GM13977 (cell line): ENCODE data around the gene SERP2.

Experiments used
- DNase-seq: peaks from one replicate; pipeline ENCODE4 v3.0.0; 2012; ENCODE audit warnings: low spot score
- in situ Hi-C: fragments of 300-500 bp; cut with MboI; formaldehyde crosslinking; loops from one replicate; pipeline ENCODE4 v1.12.0; 2022; ENCODE audit warnings: low sequenced_read_pairs, low pct_unique_long_range_greater_than_20kb, mixed read lengths, inconsistent platforms; ENCODE audit not compliant: unreplicated experiment
- TF ChIP-seq, protein P1 (sequence below): IDR thresholded peaks from 2 replicates; pipeline ENCODE4 v1.5.1; 2012; ENCODE audit warnings: mild to moderate bottlenecking, control low read depth; ENCODE audit not compliant: insufficient read depth; ENCODE audit errors: extremely low read depth, missing control alignments

The SERP2 gene

GRCh38 chr13:44383945-44384344 lies 10.3 kb downstream of the SERP2 start:
- DNase-seq, result no peak
- TF ChIP-seq, protein P1, sequence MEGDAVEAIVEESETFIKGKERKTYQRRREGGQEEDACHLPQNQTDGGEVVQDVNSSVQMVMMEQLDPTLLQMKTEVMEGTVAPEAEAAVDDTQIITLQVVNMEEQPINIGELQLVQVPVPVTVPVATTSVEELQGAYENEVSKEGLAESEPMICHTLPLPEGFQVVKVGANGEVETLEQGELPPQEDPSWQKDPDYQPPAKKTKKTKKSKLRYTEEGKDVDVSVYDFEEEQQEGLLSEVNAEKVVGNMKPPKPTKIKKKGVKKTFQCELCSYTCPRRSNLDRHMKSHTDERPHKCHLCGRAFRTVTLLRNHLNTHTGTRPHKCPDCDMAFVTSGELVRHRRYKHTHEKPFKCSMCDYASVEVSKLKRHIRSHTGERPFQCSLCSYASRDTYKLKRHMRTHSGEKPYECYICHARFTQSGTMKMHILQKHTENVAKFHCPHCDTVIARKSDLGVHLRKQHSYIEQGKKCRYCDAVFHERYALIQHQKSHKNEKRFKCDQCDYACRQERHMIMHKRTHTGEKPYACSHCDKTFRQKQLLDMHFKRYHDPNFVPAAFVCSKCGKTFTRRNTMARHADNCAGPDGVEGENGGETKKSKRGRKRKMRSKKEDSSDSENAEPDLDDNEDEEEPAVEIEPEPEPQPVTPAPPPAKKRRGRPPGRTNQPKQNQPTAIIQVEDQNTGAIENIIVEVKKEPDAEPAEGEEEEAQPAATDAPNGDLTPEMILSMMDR, result no peak
- in situ Hi-C loops, result no loop called here

DNA sequence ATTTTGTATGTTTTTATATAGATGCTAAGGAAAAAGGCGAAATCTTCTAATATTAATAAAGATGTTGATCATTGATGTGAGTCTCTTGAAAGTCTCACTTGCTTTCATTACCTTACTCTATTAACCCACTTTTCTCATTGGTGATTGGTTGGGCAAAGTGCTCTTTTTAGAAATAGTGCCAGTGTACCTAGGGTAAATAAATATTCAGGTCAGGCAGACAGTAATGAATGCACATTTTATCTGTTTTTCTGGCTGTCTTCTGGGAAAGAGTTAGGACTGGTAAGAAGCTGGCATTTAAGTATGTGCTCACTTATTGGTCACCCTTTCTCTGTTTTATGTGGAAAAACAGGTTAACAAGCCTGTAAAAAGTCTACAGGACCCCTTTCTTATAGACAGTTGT lies 11.2 kb downstream of the SERP2 start:
- DNase-seq, result no peak
- TF ChIP-seq, protein P1, result no peak
- in situ Hi-C loops, result no loop called here

GRCh38 chr13:44385401-44385800 lies 11.8 kb downstream of the SERP2 start:
- TF ChIP-seq, protein P1, result no peak
- no peak for DNase-seq
- in situ Hi-C loops, result no loop called here

DNA sequence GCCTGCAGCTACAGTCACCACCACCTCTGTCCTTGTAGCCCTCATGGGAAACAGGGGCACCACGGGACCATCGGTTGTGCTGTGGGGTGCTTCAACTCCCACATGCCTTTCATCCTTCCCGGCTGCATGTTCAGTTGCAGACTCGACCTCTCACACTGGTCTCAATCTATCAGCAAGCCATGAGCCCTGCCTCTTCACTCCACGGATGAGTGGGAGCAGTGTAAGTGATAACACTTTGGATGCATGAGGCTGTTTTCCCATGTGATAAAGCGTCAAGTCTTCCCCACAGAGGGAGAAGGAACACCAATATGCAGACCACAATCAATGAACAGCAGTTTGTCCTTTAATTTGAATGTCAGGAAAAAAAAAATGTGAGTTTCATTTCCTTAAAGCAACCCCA lies 12.2 kb downstream of the SERP2 start:
- TF ChIP-seq, protein P1, result no peak
- DNase-seq, result no peak
- in situ Hi-C loops, result no loop called here

GRCh38 chr13:44386913-44387556 lies 13.4 kb downstream of the SERP2 start:
- no peak for DNase-seq
- TF ChIP-seq, protein P1, result no peak
- in situ Hi-C loops, result no loop called here

DNA sequence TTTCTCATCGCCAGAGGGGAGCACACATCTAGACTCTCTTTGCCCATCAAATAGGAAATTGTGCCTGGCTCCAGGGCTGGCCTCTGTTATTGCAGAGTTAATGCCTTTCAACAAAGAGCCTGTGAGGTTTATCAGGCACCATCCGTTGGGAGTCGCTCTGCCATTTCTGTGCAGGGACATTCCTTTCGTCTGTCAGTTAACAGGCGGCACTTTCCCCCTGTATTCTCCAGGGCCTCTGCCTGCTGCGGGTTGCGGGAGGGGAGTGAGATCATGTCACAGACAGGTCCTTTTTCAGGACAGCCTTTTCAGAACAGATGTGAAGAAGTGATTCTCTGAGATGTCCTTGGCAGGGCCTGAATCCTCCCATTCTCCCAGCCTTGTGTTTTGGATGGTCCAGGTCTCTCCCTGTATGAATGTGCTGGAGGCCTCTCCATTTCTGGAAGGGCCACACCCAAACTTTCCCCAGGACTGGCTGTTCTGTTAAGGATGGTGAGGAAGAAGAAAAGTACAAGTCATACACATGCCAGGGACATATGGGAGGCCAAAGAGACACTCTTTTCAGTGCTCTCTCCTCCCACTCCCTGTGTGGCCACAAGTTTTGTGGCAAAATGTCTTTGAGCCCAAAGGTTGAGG lies 14.9 kb downstream of the SERP2 start:
- DNase-seq, result no peak
- in situ Hi-C loops, result no loop called here
- TF ChIP-seq, protein P1, result no peak
